Adipocyte (in vitro differentiated cells): ENCODE measurements around the gene PRKAR2A.
"Not testable (repeated sequence)": the region's sequence is repeated elsewhere in the genome, so short reads cannot be mapped to it uniquely, and the experiment has no call there.

Experiments used
- DNase-seq: peaks from one replicate; pipeline ENCODE4 v3.0.0-alpha.2; 2015; ENCODE audit warnings: low read depth
- H3K27me3 ChIP-seq: replicated peaks from 2 replicates; pipeline ENCODE4 v1.7.0; 2013; ENCODE audit warnings: mild to moderate bottlenecking, low read length, moderate library complexity; ENCODE audit not compliant: control insufficient read depth, insufficient read depth
- H3K36me3 ChIP-seq: 2 replicates; pipeline ENCODE4 v1.7.0; 2013; ENCODE audit warnings: low read length, mild to moderate bottlenecking, moderate library complexity; ENCODE audit not compliant: control insufficient read depth, insufficient read depth, severe bottlenecking
- H3K4me1 ChIP-seq: 2 replicates; pipeline ENCODE4 v1.7.0; 2013; ENCODE audit warnings: mild to moderate bottlenecking, low read length, moderate library complexity; ENCODE audit not compliant: control insufficient read depth, insufficient read depth
- H3K4me3 ChIP-seq: 2 replicates; pipeline ENCODE4 v1.7.0; 2013; ENCODE audit warnings: mild to moderate bottlenecking, low read length, moderate library complexity
- H3K9ac ChIP-seq: 2 replicates; pipeline ENCODE4 v1.7.0; 2013; ENCODE audit warnings: mild to moderate bottlenecking, low read length, moderate library complexity
- H3K9me3 ChIP-seq: 2 replicates; pipeline ENCODE4 v1.7.0; 2013; ENCODE audit warnings: mild to moderate bottlenecking, low read length, moderate library complexity; ENCODE audit not compliant: control insufficient read depth

Gene PRKAR2A

DNA sequence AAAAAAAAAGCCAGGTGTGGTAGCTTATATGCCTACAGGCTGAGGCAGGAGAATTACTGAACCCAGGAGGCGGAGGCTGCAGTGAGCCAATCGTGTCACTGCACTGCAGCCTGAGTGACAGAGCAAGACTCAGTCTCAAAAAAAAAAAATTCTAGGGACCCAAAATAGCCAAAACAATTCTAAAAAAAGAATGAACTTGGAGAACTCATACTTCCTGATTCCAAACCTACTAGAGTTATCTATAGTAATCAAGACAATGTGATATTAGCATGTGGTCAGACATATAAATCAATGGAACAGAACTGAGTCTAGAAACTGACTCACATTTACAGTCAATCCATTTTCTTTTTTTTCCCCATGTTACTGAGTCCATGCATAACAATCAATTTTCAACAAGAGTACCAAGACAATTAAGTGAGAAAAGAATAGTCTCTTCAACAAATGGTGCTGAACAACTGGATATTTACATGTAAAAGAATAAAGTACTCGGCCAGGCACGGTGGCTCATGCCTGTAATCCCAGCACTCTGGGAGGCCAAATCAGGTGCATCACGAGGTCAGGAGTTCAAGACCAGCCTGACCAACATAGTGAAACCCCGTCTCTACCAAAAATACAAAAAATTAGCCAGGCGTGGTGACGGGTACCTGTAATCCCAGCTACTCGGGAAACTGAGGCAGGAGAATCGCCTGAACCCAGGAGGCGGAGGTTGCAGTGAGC, 11.9 kb downstream of the PRKAR2A start:
- DNase-seq: no peak
- Histone ChIP-seq H3K27me3 (no peaks in the 10 kb centered on the region), H3K9me3 (no peaks in the 10 kb centered on the region), H3K9ac (no peak overlapping the region), H3K36me3 (peaks cover 13% of the 10 kb centered on the region), H3K4me3 (no peak overlapping the region), H3K4me1 (peaks cover 22% of the 10 kb centered on the region)

DNA sequence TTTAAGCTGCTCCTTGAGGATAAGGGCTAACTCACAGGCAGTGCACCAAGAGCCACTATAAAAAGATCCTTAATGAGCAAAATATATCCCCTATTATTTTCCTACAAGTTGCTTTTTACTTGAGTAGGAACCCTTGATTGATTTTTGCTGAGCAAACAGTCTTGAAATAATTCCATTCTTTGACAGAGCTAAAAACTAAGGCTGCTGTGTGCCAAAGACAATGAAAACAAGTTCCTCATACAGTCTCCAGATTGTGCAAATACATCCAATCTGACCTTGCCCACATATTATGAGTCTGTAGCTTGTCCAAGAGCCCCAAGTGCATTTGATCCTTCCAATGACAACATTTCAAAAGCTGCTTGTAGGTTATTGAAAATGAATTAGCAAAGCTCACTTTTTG, 15.0 kb downstream of the PRKAR2A start:
- peaks cover 27% of the 10 kb centered on the region for H3K4me1 ChIP-seq
- H3K9me3 ChIP-seq: no peaks in the 10 kb centered on the region
- peaks cover 10% of the 10 kb centered on the region for H3K36me3 ChIP-seq
- H3K27me3 ChIP-seq: no peaks in the 10 kb centered on the region
- H3K9ac ChIP-seq: peak overlapping the region; percentile 56
- DNase-seq: peak; percentile 32
- H3K4me3 ChIP-seq: peak overlapping the region; percentile 40

DNA sequence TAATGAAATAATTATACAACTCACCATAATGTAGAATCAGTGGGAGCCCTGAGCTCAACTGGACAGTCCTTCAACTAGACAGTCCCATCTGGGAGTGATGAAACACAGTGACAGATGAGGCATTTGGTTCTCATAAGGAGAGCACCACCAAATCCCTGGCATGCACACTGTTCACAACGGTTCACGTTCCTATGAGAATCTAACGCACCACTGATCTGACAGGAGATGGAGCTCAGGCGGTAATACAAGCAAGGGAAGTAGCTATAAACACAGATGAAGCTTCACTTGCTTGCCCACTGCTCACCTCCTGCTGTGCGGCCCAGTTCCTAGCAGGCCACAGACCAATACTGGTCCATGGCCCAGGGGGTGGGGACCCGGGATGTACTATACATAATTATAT, 17.0 kb downstream of the PRKAR2A start:
- no peak for DNase-seq
- Histone ChIP-seq H3K4me1 (peaks cover 46% of the 10 kb centered on the region), H3K9ac (no peak overlapping the region), H3K27me3 (no peaks in the 10 kb centered on the region), H3K4me3 (no peak overlapping the region), H3K9me3 (no peaks in the 10 kb centered on the region), H3K36me3 (peaks cover 7% of the 10 kb centered on the region)

DNA sequence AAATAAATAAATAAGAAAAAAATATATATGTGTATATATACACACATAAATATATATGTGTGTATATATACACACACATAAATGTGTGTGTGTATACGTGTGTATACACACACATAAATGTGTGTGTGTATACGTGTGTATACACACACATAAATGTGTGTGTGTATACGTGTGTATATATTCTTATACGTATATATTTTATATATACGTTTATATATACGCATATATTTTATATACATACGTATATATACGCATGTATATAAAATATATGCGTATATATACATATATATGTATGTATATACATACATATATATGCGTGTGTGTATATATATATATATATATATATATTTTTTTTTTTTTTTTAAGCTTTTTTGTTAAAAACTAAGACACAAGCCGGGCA, 18.1 kb downstream of the PRKAR2A start:
- H3K27me3 ChIP-seq, H3K36me3 ChIP-seq, DNase-seq, H3K9ac ChIP-seq, H3K9me3 ChIP-seq, H3K4me3 ChIP-seq: not testable (repeated sequence)
- peaks cover 47% of the 10 kb centered on the region for H3K4me1 ChIP-seq

DNA sequence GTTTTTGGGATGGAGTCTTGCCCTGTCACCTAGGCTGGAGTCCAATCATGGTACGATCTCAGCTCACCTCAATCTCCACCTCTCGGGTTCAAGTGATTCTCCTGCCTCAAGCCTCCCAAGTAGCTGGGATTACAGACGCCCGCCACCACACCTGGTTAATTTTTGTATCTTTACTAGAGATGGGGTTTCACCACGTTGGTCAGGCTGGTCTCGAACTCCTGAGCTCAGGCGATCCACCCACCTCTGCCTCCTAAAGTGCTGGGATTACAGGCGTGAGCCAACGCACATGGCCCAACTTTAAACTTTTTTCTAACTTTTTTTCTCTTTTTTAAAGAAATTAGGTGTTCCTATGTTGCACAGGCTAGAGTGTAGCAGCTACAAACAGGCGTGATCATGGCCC, 19.8 kb downstream of the PRKAR2A start:
- H3K4me1 ChIP-seq: peaks cover 43% of the 10 kb centered on the region
- not testable (repeated sequence) for H3K36me3 ChIP-seq, H3K4me3 ChIP-seq, H3K27me3 ChIP-seq, H3K9me3 ChIP-seq, H3K9ac ChIP-seq, DNase-seq

DNA sequence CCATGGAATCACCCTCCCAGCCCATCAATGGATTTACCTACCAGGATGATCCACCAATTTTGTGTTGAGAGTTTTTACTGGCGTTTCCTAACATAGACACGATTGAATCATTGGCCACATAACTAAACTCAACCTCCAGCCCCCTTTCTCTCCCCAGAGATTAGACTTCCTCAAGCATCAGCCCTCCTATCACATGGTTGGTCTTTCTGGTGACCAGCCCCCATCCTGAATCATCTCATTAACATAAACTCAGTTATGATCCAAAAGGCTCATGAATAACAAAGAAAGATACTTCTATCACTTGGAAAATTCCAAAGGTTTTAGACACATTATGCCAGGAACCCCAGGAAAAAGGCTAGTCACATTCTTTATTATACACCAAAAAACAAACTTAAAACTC, 21.2 kb downstream of the PRKAR2A start:
- no peak overlapping the region for H3K4me3 ChIP-seq
- H3K9me3 ChIP-seq: no peaks in the 10 kb centered on the region
- DNase-seq: peak; percentile 63
- peaks cover 4% of the 10 kb centered on the region for H3K36me3 ChIP-seq
- no peaks in the 10 kb centered on the region for H3K27me3 ChIP-seq
- H3K4me1 ChIP-seq: peaks cover 31% of the 10 kb centered on the region
- H3K9ac ChIP-seq: no peak overlapping the region

DNA sequence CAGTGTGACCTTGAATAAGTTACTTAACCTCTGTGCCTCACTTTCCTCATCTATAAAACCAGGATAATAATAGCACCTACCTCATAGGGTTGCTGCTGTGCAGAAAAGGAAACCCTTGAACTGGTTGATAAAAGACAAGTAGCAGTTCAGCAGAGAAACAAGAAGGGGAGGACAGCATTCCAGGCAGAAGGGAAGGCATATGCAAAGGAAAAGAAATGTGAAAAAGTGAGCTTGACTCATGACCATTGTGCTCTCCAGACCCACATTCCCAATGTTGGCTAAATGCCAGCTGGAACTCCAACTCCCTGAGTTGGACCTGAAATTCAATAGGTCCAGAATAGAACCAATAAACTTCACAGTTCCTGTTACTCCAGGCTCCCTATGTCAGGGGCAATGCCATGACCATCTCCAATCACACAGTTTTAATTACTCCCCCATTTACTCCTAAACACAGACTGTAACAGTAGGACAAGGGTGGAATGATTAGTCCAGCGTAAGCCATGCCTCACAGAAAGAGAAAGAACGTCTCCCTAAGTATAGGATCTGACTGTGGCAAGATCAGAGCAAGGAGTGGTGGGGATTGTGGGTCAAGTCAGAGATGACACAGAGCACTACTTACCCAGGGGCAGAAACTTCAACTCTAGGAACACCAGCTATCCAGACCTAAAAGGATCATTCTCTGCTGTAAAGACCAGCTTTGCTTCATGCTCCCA, 26.9 kb downstream of the PRKAR2A start:
- no peaks in the 10 kb centered on the region for H3K9me3 ChIP-seq
- DNase-seq: peak; percentile 28
- peaks cover 18% of the 10 kb centered on the region for H3K4me1 ChIP-seq
- peaks cover 4% of the 10 kb centered on the region for H3K36me3 ChIP-seq
- no peaks in the 10 kb centered on the region for H3K27me3 ChIP-seq
- no peak overlapping the region for H3K9ac ChIP-seq
- no peak overlapping the region for H3K4me3 ChIP-seq

DNA sequence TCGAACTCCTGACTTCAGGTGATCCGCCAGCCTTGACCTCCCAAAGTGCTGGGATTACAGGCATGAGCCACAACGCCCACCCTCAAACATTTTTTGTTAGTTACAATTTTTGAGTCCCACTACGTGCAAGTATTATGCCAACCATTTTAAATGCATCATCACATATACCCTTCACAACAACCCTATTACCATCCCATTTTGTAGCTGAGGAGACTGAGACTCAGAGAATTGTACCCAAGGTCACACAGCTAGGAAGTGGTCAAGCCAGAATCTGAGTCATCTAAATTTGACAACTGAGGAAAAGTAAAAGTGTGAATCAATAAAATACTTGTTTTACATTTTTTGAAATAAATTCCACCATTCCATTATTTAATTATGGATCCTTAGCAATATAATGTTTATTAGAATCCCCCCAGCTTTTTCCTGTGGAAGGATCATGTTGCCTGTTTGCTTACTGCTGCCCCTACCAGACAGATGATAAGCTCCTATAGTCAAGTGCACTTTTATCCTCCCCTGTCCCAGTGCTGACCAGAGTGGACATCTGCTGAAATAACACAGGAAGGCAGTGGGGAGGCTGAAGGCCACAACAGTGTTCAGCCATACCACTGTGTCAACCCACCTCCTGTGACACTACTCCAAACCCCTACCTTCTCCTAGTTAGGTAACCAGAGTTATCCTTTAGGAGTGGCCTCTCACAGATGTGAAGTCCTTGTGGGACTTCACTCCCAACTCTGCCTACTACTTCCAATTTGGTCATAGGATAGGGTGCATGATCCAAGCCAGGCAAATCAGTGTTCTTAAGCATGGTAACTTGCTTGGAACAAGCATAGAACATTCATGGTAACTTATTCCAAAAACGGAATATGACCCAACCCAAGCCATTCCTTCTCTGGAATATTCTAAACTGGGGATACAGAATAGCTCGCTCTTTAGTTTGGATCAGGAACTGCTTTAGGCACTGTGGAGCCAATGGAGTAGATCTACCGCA, 28.1 kb downstream of the PRKAR2A start:
- Histone ChIP-seq H3K27me3 (no peaks in the 10 kb centered on the region), H3K9me3 (no peaks in the 10 kb centered on the region), H3K9ac (no peak overlapping the region), H3K36me3 (peaks cover 4% of the 10 kb centered on the region), H3K4me3 (no peak overlapping the region), H3K4me1 (peaks cover 16% of the 10 kb centered on the region)
- no peak for DNase-seq

DNA sequence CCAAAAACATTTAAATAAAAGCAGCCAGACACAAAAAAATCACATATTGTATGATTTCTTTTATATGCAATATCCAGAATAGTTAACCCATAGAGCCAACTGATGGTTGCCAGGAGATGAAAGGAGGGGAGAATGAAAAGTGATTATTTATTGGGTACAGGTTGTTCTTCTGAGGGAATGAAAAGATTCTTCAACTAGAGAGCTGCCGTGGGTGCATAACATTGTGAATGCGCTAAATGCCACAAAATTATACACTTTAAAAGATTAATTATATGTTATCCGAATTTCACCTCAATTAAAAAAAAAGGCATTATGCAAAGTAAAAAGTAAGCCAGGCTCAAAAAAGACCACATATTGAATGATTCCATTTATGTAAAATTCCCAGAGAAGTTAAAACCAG, 36.1 kb downstream of the PRKAR2A start:
- H3K36me3 ChIP-seq: no peaks in the 10 kb centered on the region

DNA sequence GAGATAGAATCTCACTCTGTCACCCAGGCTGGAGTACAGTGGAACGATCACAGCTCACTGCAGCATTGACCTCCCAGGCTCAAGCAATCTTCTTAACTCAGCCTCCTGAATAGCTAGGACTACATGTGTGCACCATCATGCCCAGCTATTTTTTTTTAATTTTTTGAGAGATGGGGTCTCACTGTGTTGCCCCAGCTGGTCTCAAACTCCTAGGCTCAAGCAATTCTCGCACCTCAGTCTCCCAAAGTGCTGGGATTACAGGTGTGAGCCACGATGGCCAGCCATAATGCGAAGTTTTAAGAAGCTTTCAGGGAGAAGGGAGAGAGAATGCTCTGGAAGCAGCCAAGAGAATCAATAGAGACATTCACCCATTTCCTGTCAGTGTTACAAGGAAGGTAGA, 42.7 kb downstream of the PRKAR2A start:
- Histone ChIP-seq H3K4me3 (no peak overlapping the region), H3K36me3 (peaks cover 15% of the 10 kb centered on the region), H3K9me3 (no peaks in the 10 kb centered on the region), H3K9ac (no peak overlapping the region), H3K4me1 (no peaks in the 10 kb centered on the region), H3K27me3 (no peaks in the 10 kb centered on the region)
- DNase-seq: no peak

More for the DNA sequence above, 36.1 kb downstream of the PRKAR2A start:
- H3K4me1 ChIP-seq: no peaks in the 10 kb centered on the region
- H3K4me3 ChIP-seq: no peak overlapping the region
- H3K9ac ChIP-seq: no peak overlapping the region
- no peaks in the 10 kb centered on the region for H3K9me3 ChIP-seq
- DNase-seq: no peak
- no peaks in the 10 kb centered on the region for H3K27me3 ChIP-seq

DNA sequence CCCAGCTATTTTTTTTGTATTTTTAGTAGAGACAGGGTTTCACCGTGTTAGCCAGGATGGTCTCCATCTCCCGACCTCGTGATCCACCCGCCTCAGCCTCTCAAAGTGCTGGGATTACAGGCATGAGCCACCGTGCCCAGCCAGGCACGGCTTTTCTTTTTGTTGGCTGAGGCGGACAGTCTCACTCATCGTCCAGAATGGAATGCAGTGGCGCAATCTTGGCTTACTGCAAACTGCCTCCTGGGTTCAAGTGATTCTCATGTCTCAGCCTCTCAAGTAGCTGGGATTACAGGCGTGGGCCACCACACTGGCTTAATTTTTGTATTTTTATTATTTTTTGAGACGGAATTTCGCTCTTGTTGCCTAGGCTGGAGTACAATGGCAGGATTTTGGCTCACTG, 46.8 kb downstream of the PRKAR2A start:
- H3K27me3 ChIP-seq, DNase-seq, H3K9me3 ChIP-seq, H3K4me1 ChIP-seq, H3K9ac ChIP-seq, H3K4me3 ChIP-seq: not testable (repeated sequence)
- H3K36me3 ChIP-seq: peaks cover 15% of the 10 kb centered on the region
